GF-D8 (cell line): Measurements from ENCODE around the gene OR8J1.
"Not testable (repeated sequence)": the region's sequence is repeated elsewhere in the genome, so short reads cannot be mapped to it uniquely, and the experiment has no call there.

Experiments used
- DNase-seq: peaks from one replicate; lab custom pipeline; 2025; lab: John Stamatoyannopoulos, UW

OR8J1 gene

GRCh38 chr11:56353991-56354390 is at the start of gene OR8J1:
TSS of gene OR8J1 (plus strand) at chr11:56354291. CDS start at chr11:56360247, 5,956 bp downstream.
- DNase-seq = no peak

- DNase-seq = no peak
Measured at GRCh38 chr11:56307836-56308235, 46.3 kb upstream of the OR8J1 start.

GRCh38 chr11:56314844-56315243 is 39.2 kb upstream of the OR8J1 start, which contains the start of gene OR8K3:
TSS of gene OR8K3 (plus strand) at chr11:56315144. CDS start at chr11:56318307, 3,163 bp downstream.
- DNase-seq = no peak

- no peak for DNase-seq
Measured at GRCh38 chr11:56331861-56332491, 22.1 kb upstream of the OR8J1 start.

- no peak for DNase-seq
Measured at GRCh38 chr11:56333156-56333555, 20.9 kb upstream of the OR8J1 start.

- no peak for DNase-seq
Measured at GRCh38 chr11:56340289-56340688, 13.8 kb upstream of the OR8J1 start.

GRCh38 chr11:56345739-56346138 is 8.4 kb upstream of the OR8J1 start, which contains the start of gene OR8K1:
TSS of gene OR8K1 (plus strand) at chr11:56346039. CDS start at chr11:56346039, 0 bp downstream.
- no peak for DNase-seq

GRCh38 chr11:56375324-56375723 is 21.2 kb downstream of the OR8J1 start, which contains the start of gene OR8U1:
TSS of gene OR8U1 (plus strand) at chr11:56375624. CDS start at chr11:56375624, 0 bp downstream.
- no peak for DNase-seq

GRCh38 chr11:56380120-56380519 is 26.0 kb downstream of the OR8J1 start:
- DNase-seq = no peak

- no peak for DNase-seq
Measured at GRCh38 chr11:56394381-56394780, 40.3 kb downstream of the OR8J1 start.

- no peak for DNase-seq
Measured at GRCh38 chr11:56396047-56396446, 42.0 kb downstream of the OR8J1 start.

- DNase-seq = not testable (repeated sequence)
Measured at GRCh38 chr11:56401858-56402461, 47.9 kb downstream of the OR8J1 start.

- no peak for DNase-seq
Measured at GRCh38 chr11:56404393-56404792, 50.3 kb downstream of the OR8J1 start.

GRCh38 chr11:56410801-56411200 is 56.7 kb downstream of the OR8J1 start:
- no peak for DNase-seq
